Keratinocyte (primary cell): ENCODE measurements around the gene ARID3B.

ENCODE experiments used
- CTCF ChIP-seq, 3 experiments: IDR thresholded peaks in 1 of 3; conservative IDR thresholded peaks in 1 of 3; optimal IDR thresholded peaks in 1 of 3; 2 replicates in 2 of 3; 3 replicates in 1 of 3; pipeline versions ENCODE3 to v1.5.1; 2011; ENCODE audit warnings: low read length in 3 of 3, mild to moderate bottlenecking in 3 of 3, moderate library complexity in 2 of 3, control low read depth in 1 of 3, inconsistent platforms in 1 of 3; ENCODE audit not compliant: insufficient read depth in 2 of 3; ENCODE audit errors: extremely low read depth in 1 of 3
- EZH2 ChIP-seq: IDR thresholded peaks from one replicate; pipeline ENCODE4 v1.6.1; 2012; ENCODE audit warnings: inconsistent platforms, mild to moderate bottlenecking, low read length, moderate library complexity

DNA sequence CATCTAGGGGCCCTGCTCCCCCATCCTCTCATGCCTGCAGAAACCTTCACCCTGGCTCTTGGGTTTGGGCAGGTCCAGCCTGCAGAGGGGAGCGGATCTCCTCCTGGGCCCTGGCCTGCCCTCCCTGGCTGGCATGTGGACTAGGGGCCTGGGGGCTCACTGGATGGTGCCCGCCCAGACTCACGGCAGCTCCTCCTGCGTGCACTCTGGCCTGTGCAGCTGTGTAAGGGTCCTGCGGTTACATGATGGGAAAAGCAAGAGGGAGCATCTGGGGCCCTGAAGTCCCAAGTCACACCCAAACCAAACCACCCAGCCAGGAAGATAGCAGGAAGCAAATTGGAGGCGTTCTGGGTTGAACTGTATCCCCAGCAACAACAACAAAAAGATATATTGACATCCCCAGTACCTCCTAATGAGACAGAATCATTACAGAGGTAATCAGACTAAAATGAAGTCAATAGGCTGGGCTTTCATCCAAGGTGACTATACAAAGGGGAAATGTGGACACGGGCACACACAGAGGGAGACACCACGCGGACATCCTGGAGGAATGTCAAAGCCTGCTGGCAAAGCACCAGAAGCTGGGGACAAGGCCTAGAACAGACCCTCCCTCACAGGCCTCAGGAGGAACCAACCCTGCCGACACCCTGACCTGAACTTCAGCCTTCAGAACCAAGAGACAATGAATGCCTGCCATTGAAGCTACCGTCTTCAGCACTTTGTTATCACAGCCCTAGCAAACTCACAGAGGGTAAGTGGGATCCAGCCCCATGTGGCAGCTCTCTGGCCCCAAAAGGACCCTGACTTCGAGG lies 64.2 kb downstream of the ARID3B start:
- TF ChIP-seq EZH2 (no peak), CTCF (optimal IDR thresholded peaks at IDR 0.05 in 1 of 3, IDR thresholded peaks at IDR 0.05 in 1 of 3, conservative IDR thresholded peaks at IDR 0.05 in 1 of 3; ENCODE audit: extremely low read depth in 1 of 3, insufficient read depth in 2 of 3, low read length in 3 of 3) (no peak)
